COLO829 (cell line): Measurements from ENCODE around the gene PHYKPL.

Experiments
- DNase-seq: peaks from one replicate; pipeline ENCODE4 v3.0.0; 2012; ENCODE audit warnings: low spot score

Gene PHYKPL

DNA sequence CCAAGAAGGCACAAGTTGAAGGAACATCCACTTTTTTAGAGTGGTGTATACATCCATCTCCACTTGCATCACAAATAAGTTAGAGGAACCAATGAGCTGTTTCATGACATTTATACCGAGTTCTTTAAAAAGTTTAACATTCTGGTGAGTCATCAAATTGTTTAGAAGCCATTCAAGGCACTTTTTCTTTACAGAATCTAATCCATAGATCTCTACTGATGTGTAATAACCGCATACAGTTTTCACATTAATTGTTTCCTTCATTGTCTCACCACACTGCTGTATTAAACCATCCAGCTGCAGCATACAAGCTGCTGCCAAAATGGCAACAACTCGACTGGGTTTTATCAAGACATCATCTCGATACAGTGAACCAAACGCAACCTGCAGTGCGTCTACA is 46.2 kb downstream of the PHYKPL start:
- DNase-seq, result no peak

DNA sequence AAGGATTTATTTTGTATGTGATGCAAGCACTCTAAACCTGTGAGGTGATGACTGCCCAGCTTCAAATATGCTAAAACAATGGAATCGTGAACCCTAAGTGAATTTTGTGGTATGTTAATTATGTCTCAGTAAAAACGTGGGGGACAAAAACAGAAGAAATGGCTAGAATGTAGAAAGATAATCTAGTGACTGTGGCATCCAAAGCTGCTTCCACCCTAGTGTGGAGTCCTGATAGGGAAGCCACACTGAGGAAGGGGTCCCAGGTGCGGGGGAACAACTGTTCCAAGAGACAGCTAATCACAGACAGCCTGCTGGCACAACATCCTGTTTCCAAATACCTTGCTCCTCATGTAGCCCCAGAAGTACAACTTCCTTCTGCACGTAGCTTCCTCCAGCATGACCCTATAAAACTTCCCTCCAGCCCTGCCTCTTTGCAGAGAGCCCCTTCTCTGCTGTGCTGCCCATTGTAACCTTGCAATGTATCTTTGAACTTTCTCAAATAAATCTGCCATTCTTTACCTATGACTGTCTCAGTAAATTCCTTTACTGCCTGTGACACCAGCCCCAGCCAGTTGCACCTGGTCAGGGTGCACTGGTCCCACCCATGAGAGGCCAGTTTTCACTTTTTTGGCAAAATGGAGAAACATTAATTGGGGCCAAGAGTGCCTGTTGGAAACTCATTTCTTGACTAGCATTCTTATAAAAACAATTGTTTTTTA is 50.3 kb downstream of the PHYKPL start:
- DNase-seq, result no peak

DNA sequence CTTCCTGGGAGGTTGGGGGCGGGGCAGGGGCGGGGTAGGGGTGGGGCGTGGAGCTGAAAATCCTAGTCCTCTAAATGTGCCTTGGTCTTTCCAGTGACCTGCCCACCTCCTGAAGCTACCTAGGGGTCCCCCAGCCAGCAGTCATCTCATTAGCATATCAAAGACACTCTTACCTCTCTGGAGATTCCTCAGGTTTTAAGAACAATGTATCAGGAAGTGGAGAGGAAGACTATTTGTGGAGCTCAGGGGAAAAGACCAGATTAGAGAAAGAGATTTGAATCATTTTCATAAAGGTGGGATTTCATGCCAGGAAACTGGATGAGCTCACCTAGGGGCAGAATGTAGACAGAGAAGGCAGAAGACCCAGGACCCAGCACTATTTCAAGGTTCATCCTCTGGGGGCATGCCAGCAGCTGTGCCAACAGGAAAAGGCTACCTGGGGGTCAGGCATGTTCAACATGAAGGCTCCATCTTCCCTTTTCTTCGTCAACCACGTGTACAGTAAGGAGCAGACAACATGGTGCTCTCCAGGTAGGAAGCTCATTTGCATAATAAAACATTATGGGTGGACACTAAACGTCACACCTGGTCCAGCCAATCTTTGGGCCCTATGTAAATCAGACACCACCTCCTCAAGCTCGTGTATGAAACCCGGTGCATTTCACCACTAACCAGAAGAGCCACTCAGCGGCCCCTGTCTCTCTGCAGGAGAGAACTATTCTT is 52.3 kb downstream of the PHYKPL start:
- no peak for DNase-seq

DNA sequence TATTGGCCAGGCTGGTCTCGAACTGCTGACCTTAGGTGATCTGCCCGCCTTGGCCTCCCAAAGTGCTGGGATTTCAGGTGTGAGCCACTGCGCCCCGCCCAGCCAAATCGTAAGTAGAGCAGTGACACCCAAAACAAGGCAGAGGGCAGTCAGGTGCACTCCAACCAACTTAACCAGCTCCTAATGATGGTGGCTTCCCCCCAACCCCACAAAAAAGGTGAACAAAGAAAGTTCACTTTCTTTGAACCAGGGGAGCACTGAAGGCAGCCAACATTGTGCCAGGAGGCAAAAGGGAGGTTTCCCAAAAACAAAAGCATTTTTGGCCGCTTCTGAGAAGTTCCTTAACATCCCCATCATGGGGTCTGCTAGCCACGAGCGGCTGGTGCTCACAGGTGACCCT is 55.0 kb downstream of the PHYKPL start:
- DNase-seq, result no peak

DNA sequence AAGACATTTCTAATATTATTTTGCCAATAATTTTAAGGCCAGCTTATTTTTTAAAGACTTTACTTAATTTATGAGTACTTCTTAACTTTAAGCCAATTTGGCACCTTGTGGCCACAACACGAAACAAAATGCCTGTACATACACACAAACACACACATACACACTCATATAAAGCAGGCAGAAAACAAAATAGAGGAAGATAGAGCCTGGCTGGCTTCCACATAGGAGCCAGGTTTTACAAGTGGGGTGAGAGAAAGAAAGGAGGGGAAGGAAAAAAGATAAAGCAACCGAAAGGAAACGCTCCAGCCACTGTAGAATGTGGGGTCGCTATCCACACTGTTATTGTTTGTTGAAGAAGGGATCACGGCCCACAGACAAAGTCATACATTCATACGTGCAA is 55.8 kb downstream of the PHYKPL start:
- no peak for DNase-seq

DNA sequence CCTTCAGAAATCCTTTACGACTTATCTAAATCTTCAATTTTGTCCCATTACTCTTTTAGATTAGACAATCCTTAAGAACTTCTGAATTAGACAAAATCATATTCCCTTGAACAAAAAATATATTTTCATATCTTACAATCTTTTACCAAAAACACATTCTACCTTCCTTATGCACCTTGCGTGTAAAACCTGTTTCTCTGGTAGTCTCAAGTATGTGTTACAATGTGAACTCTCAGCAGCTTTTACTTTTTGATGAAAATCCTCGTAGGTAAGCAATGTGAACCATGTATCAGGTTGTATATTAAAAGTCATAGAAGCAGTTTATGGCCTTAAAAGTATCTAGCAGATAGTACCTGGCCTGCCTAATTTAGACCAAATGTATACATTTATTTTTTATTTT is 58.1 kb downstream of the PHYKPL start:
- no peak for DNase-seq

DNA sequence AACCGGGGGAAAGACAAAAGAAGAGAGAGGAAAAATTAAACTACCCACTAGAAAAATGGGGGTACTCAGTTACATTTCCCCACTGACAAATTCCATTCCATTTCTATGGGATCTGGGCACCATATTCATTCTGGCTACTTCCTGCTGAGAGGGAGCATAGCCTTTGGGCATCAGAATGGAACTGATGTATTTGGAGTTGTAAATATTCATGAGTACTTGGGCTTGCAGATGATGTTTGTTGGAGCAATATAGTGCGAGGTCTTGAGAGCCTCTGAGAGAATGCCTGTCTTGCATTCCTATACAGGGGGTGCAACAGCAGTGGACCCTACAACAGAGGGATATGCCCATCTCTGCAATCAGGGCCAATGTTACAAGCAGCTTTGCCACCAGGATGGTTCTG is 62.1 kb downstream of the PHYKPL start:
- DNase-seq, result no peak

DNA sequence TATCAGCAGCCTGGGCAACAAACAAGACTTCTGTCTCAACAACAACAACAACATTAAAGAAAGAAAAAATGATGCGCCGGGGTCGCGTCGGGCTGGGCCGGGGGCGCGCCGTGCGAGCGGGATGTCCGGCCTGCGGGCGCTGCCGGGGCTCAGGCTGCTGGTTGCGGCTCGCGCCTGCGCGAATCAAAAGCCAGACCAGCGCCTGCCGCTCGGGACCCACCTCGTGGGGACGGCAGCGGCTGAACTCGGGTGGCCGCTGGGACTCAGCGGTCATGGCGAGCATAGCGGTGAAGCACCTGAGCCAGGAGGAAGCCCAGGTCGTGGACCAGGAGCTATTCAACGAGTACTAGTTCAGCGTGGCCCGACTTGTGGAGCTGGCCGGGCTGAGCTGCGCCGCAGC is 67.0 kb downstream of the PHYKPL start:
- DNase-seq, result no peak

DNA sequence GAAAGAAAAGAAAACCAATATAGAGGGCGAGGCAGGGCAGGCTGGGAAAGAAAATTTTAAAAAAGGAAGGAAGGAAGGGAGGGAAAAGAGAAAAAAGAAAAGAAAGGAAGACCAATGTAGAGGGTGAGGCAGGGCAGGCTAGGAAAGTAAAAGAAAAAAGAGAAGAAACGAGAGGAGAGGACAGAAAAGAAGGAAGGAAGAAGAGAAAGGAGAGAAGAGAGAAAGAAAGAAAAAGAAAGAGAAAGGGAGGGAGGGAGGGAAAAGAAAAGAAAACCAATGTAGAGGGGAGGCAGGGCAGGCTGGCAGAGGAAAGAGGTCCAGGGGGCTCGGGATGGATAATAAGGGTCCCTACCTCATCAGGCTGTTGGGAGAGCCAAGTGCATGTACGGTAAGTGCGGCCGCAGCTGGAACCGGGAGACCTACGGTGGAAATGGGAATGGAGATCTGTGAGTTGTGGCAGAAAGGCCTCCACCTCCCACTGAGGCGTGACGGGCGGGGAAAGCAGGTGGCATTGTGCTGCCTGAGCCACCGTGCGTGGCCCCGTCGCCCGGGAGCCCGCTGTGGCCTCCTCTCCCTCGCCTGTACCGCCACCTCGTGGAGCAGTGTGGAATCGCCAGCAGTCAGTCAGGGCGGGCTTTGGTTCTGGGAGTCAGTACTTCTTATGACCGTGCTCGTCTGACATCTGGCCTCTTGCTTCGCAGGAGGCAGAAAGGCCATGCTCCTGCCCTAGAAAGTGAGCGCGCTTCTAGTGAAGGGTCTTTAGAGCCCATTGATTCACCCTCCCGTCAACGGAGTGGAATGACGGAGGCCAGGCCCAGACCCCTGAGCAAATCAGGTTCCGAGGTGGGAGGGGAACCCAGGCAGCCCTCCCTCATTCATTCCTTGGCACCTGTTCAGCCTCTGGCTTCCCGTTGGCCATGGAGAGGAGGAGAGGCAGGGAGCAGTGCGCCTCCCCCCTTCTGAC is 68.5 kb downstream of the PHYKPL start:
- DNase-seq, result peak; percentile 62

DNA sequence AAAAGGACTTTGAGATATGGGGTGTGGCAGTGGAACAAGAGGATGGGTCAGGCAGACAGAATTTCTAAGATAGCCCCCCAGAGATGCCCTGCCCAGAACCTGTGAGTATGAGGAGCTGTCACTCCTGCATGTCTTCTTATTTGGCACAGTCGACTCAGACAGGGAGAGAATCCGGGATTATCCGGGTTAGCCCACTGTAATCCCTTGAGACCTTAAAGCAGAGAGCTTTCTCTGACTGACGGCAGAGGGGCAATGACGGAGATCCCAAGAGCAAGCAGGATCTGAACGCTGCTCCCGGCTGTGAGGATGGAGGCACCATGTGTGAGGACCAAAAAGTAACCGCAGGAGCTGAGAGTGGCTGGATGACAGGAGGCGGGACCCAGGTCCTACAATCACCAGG is 70.1 kb downstream of the PHYKPL start:
- DNase-seq, result no peak

DNA sequence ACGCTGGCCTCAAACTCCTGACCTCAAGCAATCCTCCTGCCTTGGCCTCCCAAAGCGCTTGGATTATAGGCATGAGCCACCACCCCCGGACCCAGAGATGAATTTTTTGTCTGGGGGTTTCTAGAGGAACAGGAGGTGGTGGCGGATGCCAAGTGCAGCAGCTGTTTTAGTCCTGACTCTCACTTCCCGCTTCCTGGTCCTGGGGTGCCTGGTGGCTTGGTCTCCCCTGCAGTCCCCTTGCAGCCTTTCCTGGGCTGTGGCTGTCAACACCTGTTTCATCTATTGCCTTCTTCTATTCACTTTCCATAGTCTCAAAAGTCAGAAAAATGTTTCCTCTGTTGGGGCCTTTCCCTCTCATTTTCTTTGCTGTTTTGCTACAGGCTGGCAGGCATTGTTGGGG is 72.4 kb downstream of the PHYKPL start:
- DNase-seq, result no peak
